NCI-H128 (cell line): ENCODE data around the gene KCNQ2.
"Not testable (repeated sequence)": the region's sequence is repeated elsewhere in the genome, so short reads cannot be mapped to it uniquely, and the experiment has no call there.

Experiments used
- DNase-seq: peaks from one replicate; lab custom pipeline; 2025; ENCODE audit not compliant: unreplicated experiment; lab: John Stamatoyannopoulos, UW

Gene KCNQ2

GRCh38 chr20:63471981-63472831 is at the start of gene KCNQ2:
Gene KCNQ2, minus strand, starts transcription at chr20:63472655. Its CDS starts 192 bp downstream, at chr20:63472463.
- DNase-seq: no peak

- no peak for DNase-seq
These were observed 49.1 kb upstream of the KCNQ2 start for GRCh38 chr20:63521602-63522001.

GRCh38 chr20:63520934-63521601 is 48.6 kb upstream of the KCNQ2 start:
- DNase-seq: peak; percentile 67

GRCh38 chr20:63520504-63520933 is 48.1 kb upstream of the KCNQ2 start, which contains the start of gene PPDPF:
Gene PPDPF, plus strand, starts transcription at chr20:63520765. Its CDS starts 544 bp downstream, at chr20:63521309.
- DNase-seq: peak; percentile 27

- no peak for DNase-seq
These were observed 47.4 kb upstream of the KCNQ2 start for GRCh38 chr20:63519668-63520503.

- no peak for DNase-seq
These were observed 46.7 kb upstream of the KCNQ2 start for GRCh38 chr20:63518946-63519667.

- no peak for DNase-seq
These were observed 46.0 kb upstream of the KCNQ2 start for GRCh38 chr20:63518351-63518861.

- no peak for DNase-seq
These were observed 45.2 kb upstream of the KCNQ2 start for GRCh38 chr20:63517376-63518309.

GRCh38 chr20:63514520-63514919 is 42.1 kb upstream of the KCNQ2 start:
- DNase-seq: not testable (repeated sequence)

- DNase-seq: no peak
These were observed 40.8 kb upstream of the KCNQ2 start for GRCh38 chr20:63513207-63513606.

- DNase-seq: no peak
These were observed 36.7 kb upstream of the KCNQ2 start for GRCh38 chr20:63509088-63509564.

- DNase-seq: no peak
These were observed 35.8 kb upstream of the KCNQ2 start for GRCh38 chr20:63508072-63508768.

- DNase-seq: no peak
These were observed 34.8 kb upstream of the KCNQ2 start for GRCh38 chr20:63507083-63507743.

GRCh38 chr20:63505723-63506122 is 33.3 kb upstream of the KCNQ2 start:
- DNase-seq: no peak

GRCh38 chr20:63505281-63505680 is 32.8 kb upstream of the KCNQ2 start:
- DNase-seq: no peak

GRCh38 chr20:63504642-63505041 is 32.2 kb upstream of the KCNQ2 start:
- DNase-seq: no peak

GRCh38 chr20:63503524-63503923 is 31.1 kb upstream of the KCNQ2 start:
- DNase-seq: no peak

GRCh38 chr20:63502671-63503172 is 30.3 kb upstream of the KCNQ2 start:
- DNase-seq: no peak
